ENCODE results near the gene AOC1. TPM values are rescaled to one million over a fixed set of nuclear protein-coding genes. Genes with fewer than 3 reads are reported as not detected.

AOC1 gene
- total RNA-seq, 1 donor from 2014 or later = not detected

GRCh38 chr7:150858236-150859197 lies 6.2 kb downstream of the AOC1 start:
- no peaks in the 10 kb centered on the region for H3K4me1 Mint-ChIP-seq (ENCODE audit: unreplicated experiment)
- no peaks in the 10 kb centered on the region for H3K9me3 Mint-ChIP-seq (ENCODE audit: unreplicated experiment)
- H3K27ac Mint-ChIP-seq (ENCODE audit: unreplicated experiment) = no peak overlapping the region
- no peak for TF ChIP-seq CTCF (IDR thresholded peaks at IDR 0.05)
- peak; percentile 74 for DNase-seq (ENCODE audit: extremely low spot score, unreplicated experiment)
- H3K27me3 Mint-ChIP-seq (ENCODE audit: unreplicated experiment) = peaks cover 3% of the 10 kb centered on the region
- no peak overlapping the region for H3K4me3 Mint-ChIP-seq (ENCODE audit: unreplicated experiment)
- H3K36me3 Mint-ChIP-seq (ENCODE audit: unreplicated experiment) = no peaks in the 10 kb centered on the region

- Mint-ChIP-seq H3K27me3 (ENCODE audit: unreplicated experiment) (no peaks in the 10 kb centered on the region), H3K27ac (ENCODE audit: unreplicated experiment) (no peak overlapping the region), H3K36me3 (ENCODE audit: unreplicated experiment) (no peaks in the 10 kb centered on the region), H3K4me1 (ENCODE audit: unreplicated experiment) (no peaks in the 10 kb centered on the region), H3K9me3 (ENCODE audit: unreplicated experiment) (no peaks in the 10 kb centered on the region), H3K4me3 (ENCODE audit: unreplicated experiment) (no peak overlapping the region)
- DNase-seq (ENCODE audit: extremely low spot score, unreplicated experiment) = peak; percentile 79
- no peak for TF ChIP-seq CTCF (IDR thresholded peaks at IDR 0.05)
These were observed 8.1 kb downstream of the AOC1 start for GRCh38 chr7:150860291-150860977.

DNA sequence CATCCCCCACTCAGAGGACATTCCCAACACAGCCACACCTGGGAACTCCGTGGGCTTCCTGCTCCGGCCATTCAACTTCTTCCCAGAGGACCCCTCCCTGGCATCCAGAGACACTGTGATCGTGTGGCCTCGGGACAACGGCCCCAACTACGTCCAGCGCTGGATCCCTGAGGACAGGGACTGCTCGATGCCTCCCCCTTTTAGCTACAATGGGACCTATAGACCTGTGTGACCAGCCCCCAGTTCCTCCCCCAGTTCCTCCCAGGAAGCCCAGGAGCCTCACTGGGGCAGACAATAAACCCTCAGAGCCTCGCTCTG lies 8.6 kb downstream of the AOC1 start:
- H3K27ac Mint-ChIP-seq (ENCODE audit: unreplicated experiment) = no peak overlapping the region
- no peak overlapping the region for H3K4me3 Mint-ChIP-seq (ENCODE audit: unreplicated experiment)
- H3K27me3 Mint-ChIP-seq (ENCODE audit: unreplicated experiment) = peaks cover 2% of the 10 kb centered on the region
- DNase-seq (ENCODE audit: extremely low spot score, unreplicated experiment) = peak; percentile 57
- no peaks in the 10 kb centered on the region for H3K36me3 Mint-ChIP-seq (ENCODE audit: unreplicated experiment)
- H3K9me3 Mint-ChIP-seq (ENCODE audit: unreplicated experiment) = no peaks in the 10 kb centered on the region
- TF ChIP-seq CTCF (IDR thresholded peaks at IDR 0.05) = no peak
- no peaks in the 10 kb centered on the region for H3K4me1 Mint-ChIP-seq (ENCODE audit: unreplicated experiment)

DNA sequence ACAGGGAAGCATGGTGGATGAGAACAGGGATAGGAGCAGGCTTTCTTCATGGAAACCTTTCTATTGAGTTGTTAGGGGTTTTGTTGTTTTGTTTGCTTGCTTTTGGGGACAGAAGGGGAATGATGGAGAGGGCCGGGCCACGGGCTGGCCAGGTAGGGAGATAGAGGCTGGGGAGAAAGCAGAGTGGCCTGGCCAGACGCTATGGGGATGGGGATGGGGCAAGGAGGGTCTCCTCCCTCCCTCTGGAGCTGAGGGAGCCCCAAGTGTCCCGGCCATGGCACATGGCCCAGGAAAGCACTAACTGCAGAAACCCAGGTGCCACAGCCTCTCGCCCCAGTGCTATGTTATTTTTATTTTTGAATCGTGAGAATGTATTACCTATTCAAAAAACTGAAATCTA lies 10.0 kb downstream of the AOC1 start:
- no peak overlapping the region for H3K4me3 Mint-ChIP-seq (ENCODE audit: unreplicated experiment)
- no peak overlapping the region for H3K27ac Mint-ChIP-seq (ENCODE audit: unreplicated experiment)
- DNase-seq (ENCODE audit: extremely low spot score, unreplicated experiment) = peak; percentile 63
- peaks cover 2% of the 10 kb centered on the region for H3K27me3 Mint-ChIP-seq (ENCODE audit: unreplicated experiment)
- H3K36me3 Mint-ChIP-seq (ENCODE audit: unreplicated experiment) = no peaks in the 10 kb centered on the region
- no peaks in the 10 kb centered on the region for H3K9me3 Mint-ChIP-seq (ENCODE audit: unreplicated experiment)
- no peaks in the 10 kb centered on the region for H3K4me1 Mint-ChIP-seq (ENCODE audit: unreplicated experiment)
- TF ChIP-seq CTCF (IDR thresholded peaks at IDR 0.05) = no peak

- Mint-ChIP-seq H3K9me3 (ENCODE audit: unreplicated experiment) (no peaks in the 10 kb centered on the region), H3K36me3 (ENCODE audit: unreplicated experiment) (no peaks in the 10 kb centered on the region), H3K27ac (ENCODE audit: unreplicated experiment) (no peak overlapping the region), H3K4me3 (ENCODE audit: unreplicated experiment) (no peak overlapping the region), H3K27me3 (ENCODE audit: unreplicated experiment) (peaks cover 2% of the 10 kb centered on the region), H3K4me1 (ENCODE audit: unreplicated experiment) (no peaks in the 10 kb centered on the region)
- peak; percentile 79 for DNase-seq (ENCODE audit: extremely low spot score, unreplicated experiment)
- TF ChIP-seq CTCF (IDR thresholded peaks at IDR 0.05) = no peak
These were observed 11.6 kb downstream of the AOC1 start for GRCh38 chr7:150863946-150864345.

Data from osteocyte (in vitro differentiated cells).